Measurements from ENCODE around the gene RET. TPM values are rescaled to one million over a fixed set of nuclear protein-coding genes. Genes with fewer than 3 reads are reported as not detected.

Gene RET
- total and polyA plus RNA-seq, 2 of the 8 experiments (the other 6 are each of a cell fraction or from before 2014, with no cell fraction given), result 6.7 to 8.4 TPM

DNA sequence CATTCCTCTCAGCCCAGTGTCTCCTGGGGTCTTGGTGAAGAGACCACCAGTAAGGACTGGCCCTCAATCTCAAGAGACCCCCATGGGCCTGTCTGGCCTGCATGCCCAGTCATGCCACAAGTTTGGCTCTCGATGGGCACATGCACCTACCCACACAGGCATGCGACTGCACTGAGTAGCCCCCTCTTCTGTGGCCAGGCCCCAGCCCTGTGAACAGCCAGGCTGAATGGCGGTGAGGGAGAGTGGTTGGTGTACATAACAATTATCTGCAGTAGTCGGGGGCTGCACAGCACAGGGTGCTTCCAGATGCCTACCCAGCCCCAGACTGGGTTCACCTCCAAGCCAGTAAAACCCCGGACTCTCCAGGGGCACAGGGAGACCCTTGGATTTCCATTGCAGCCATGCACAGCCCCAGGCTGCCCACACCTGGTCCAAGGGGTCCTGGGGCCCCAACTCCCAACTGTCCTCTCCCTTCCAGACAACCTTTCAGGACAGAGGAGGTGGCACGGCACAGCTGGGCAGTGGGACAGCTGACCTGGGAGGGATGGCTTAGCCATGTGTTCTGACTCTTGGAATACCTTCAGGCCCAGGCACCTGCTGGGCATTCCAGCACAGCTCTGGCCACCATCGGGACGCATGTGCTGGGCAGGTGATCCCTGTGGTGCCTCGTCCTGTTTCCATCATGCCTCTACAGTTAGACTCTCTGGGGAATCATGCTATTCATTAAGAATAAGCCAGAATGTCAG is 40.3 kb downstream of the RET start:
- ChIA-PET CTCF (ENCODE audit: partially characterized antibody) (interaction anchor here (0.8 kb wide), 1 partner anchor 53 kb away, joined by 3 read pairs; no protein-coding TSS in a partner anchor), POLR2A (ENCODE audit: partially characterized antibody) (interaction anchor here (1.0 kb wide), 1 partner anchor 21 kb away, joined by 3 read pairs; the partner anchor contains the start of gene CSGALNACT2)
- no peaks in the 10 kb centered on the region for H3K79me2 ChIP-seq (ENCODE audit: control insufficient read depth in 1 of 2, insufficient read depth in 2 of 2, low read length in 2 of 2)
- no peak overlapping the region for H3K18ac ChIP-seq (ENCODE audit: extremely low read depth, low read length)
- no peak overlapping the region for H2BK5ac ChIP-seq (ENCODE audit: low read depth, low read length)
- 0 out of 2 replicates have a peak overlapping the region, but pooled peaks have one; percentile 10 for H2BK15ac ChIP-seq (ENCODE audit: low read length)
- whole genome bisulfite sequencing, 2 experiments (ENCODE audit: extremely low coverage in 1 of 2, insufficient coverage in 1 of 2, insufficient read length in 1 of 2, insufficient replicate concordance in 2 of 2, low coverage in 1 of 2, low lambda C conversion rate in 2 of 2, missing lambda C conversion rate in 1 of 2), result 68% methylated on average over 9 of the region's 9 CpGs; no CpG with 5 or more reads in 1 of the 2 experiments
- H3K4ac ChIP-seq (replicated peaks; ENCODE audit: insufficient read length, low read depth, low read length), result no peak overlapping the region
- H3K79me1 ChIP-seq (ENCODE audit: low read depth, low read length), result no peaks in the 10 kb centered on the region
- no peaks in the 10 kb centered on the region for H3K23me2 ChIP-seq (ENCODE audit: low read depth, low read length)
- H3K9me3 ChIP-seq (ENCODE audit: insufficient read depth in 2 of 2, low read depth in 1 of 2, low read length in 1 of 2), result no peaks in the 10 kb centered on the region
- H3K14ac ChIP-seq (ENCODE audit: insufficient read length), result no peak overlapping the region
- H4K8ac ChIP-seq (ENCODE audit: extremely low read depth, insufficient read depth, low read length), result no peak overlapping the region
- no peak overlapping the region for H2BK12ac ChIP-seq (ENCODE audit: low read depth, low read length)
- no peak overlapping the region for H2BK120ac ChIP-seq (replicated peaks; ENCODE audit: low read depth, low read length)
- H3K27ac ChIP-seq (ENCODE audit: low read depth, low read length), result no peak overlapping the region
- H3K56ac ChIP-seq (replicated peaks; ENCODE audit: insufficient read length, low read depth, low read length), result no peak overlapping the region
- H3K4me1 ChIP-seq (replicated peaks in 1 of 4; ENCODE audit: control insufficient read depth in 3 of 4, insufficient read depth in 4 of 4, low read length in 3 of 4), result no peaks in the 10 kb centered on the region
- no peak overlapping the region for H4K91ac ChIP-seq (replicated peaks; ENCODE audit: insufficient read length, low read length)
- H2AK5ac ChIP-seq (ENCODE audit: low read depth, low read length), result no peak overlapping the region
- DNase-seq (ENCODE audit: low read depth in 1 of 2, low spot score in 2 of 2) (no peak), FAIRE-seq (no peak)
- H3K9ac ChIP-seq (replicated peaks in 1 of 4; ENCODE audit: extremely low read depth in 1 of 4, low read depth in 3 of 4, low read length in 3 of 4), result no peak overlapping the region
- no peaks in the 10 kb centered on the region for H3K27me3 ChIP-seq (replicated peaks in 1 of 4; ENCODE audit: control insufficient read depth in 3 of 4, extremely low read depth in 1 of 4, insufficient read depth in 3 of 4, low read length in 3 of 4)
- H3K36me3 ChIP-seq (ENCODE audit: control insufficient read depth in 2 of 4, insufficient read depth in 4 of 4, low read length in 3 of 4), result no peaks in the 10 kb centered on the region
- H3K4me2 ChIP-seq (ENCODE audit: insufficient read depth in 1 of 2, low read depth in 2 of 2, low read length in 2 of 2), result no peak overlapping the region
- no peak overlapping the region for H4K5ac ChIP-seq (ENCODE audit: insufficient read length, low read depth, low read length)
- H3K4me3 ChIP-seq (ENCODE audit: extremely low read depth in 1 of 4, insufficient read depth in 2 of 4, low read depth in 3 of 4, low read length in 4 of 4), result no peak overlapping the region
- no peak overlapping the region for H2AFZ ChIP-seq (ENCODE audit: low read length)
- no peak overlapping the region for H2BK20ac ChIP-seq (ENCODE audit: low read length)
- no peak overlapping the region for H3K23ac ChIP-seq (ENCODE audit: insufficient read length)
- peaks cover 0 to 3% of the 10 kb centered on the region in 2 experiments for H4K20me1 ChIP-seq (replicated peaks in 1 of 2; ENCODE audit: control insufficient read depth in 1 of 2, insufficient read depth in 2 of 2, low read length in 2 of 2)
- TF ChIP-seq CBX5 (IDR thresholded peaks at IDR 0.05; ENCODE audit: low read depth, low read length), result no peak
- TF ChIP-seq TCF12 (IDR thresholded peaks at IDR 0.05; ENCODE audit: low read depth, low read length), result no peak
- TF ChIP-seq HDAC2 (IDR thresholded peaks at IDR 0.05; ENCODE audit: borderline replicate concordance in 1 of 2, low read depth in 2 of 2, low read length in 2 of 2), result no peak
- TF ChIP-seq CEBPB (IDR thresholded peaks at IDR 0.05; ENCODE audit: low read depth, low read length), result no peak
- no peak for TF ChIP-seq GTF2F1 (IDR thresholded peaks at IDR 0.05; ENCODE audit: borderline replicate concordance, low read depth, low read length)
- TF ChIP-seq, protein P1, sequence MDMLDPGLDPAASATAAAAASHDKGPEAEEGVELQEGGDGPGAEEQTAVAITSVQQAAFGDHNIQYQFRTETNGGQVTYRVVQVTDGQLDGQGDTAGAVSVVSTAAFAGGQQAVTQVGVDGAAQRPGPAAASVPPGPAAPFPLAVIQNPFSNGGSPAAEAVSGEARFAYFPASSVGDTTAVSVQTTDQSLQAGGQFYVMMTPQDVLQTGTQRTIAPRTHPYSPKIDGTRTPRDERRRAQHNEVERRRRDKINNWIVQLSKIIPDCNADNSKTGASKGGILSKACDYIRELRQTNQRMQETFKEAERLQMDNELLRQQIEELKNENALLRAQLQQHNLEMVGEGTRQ (IDR thresholded peaks at IDR 0.05; ENCODE audit: low read length), result no peak
- no peak for TF ChIP-seq SP2 (IDR thresholded peaks at IDR 0.05; ENCODE audit: low read length)
- no peak for TF ChIP-seq EZH2 (IDR thresholded peaks at IDR 0.05; ENCODE audit: low read depth, low read length, severe bottlenecking)
- TF ChIP-seq BRCA1 (IDR thresholded peaks at IDR 0.05; ENCODE audit: low read depth, low read length), result no peak
- no peak for TF ChIP-seq RFX5 (IDR thresholded peaks at IDR 0.05; ENCODE audit: borderline replicate concordance, low read depth, low read length)
- no peak for TF ChIP-seq JUN (IDR thresholded peaks at IDR 0.05; ENCODE audit: low read depth, low read length)
- no peak for TF ChIP-seq NRF1 (IDR thresholded peaks at IDR 0.05; ENCODE audit: low read depth, low read length)

Data from H1 (cell line).